Thyroid gland (tissue), 4 donors: ENCODE data around the gene EXOC6. TPM values are rescaled to one million over a fixed set of nuclear protein-coding genes. Genes with fewer than 3 reads are reported as not detected.

Experiments used
- DNase-seq, 2 donors: peaks; one replicate each; pipeline ENCODE4 v3.0.0-alpha.2; 2019
- H3K27ac ChIP-seq, 3 donors: fragments of 200-600 bp; sonication (generic); 1 replicate in 2 of 3; 2 replicates in 1 of 3; pipeline ENCODE4 v1.5.1; 2016 to 2019; ENCODE audit warnings: mild to moderate bottlenecking in 1 of 3, moderate library complexity in 1 of 3
- H3K27me3 ChIP-seq: fragments of 200-600 bp; sonication (generic); one replicate; pipeline ENCODE4 v1.5.1; 2019
- H3K36me3 ChIP-seq, 2 donors: fragments of 200-600 bp; sonication (generic); one replicate each; pipeline ENCODE4 v1.5.1; 2016 to 2019
- H3K4me1 ChIP-seq, 2 donors: fragments of 200-600 bp; sonication (generic); one replicate each; pipeline ENCODE4 v1.5.1; 2017 to 2019
- H3K4me3 ChIP-seq, 3 donors: fragments of 200-600 bp; sonication (generic); replicated peaks in 1 of 3; 1 replicate in 2 of 3; 2 replicates in 1 of 3; pipeline ENCODE4 v1.5.1; 2016; ENCODE audit warnings: mild to moderate bottlenecking in 1 of 3
- H3K9me3 ChIP-seq: fragments of 200-600 bp; sonication (generic); one replicate; pipeline ENCODE4 v1.5.1; 2017
- POLR2A ChIP-seq, 2 donors: fragments of 450-650 bp; IDR thresholded peaks; one replicate each; pipeline ENCODE4 v1.6.1; 2017; ENCODE audit warnings: antibody characterized with exemption in 2 of 2, mild to moderate bottlenecking in 2 of 2, moderate library complexity in 1 of 2
- WGBS, 2 donors: methylation state at CpG; one replicate each; pipeline ENCODE4 v1.1.5; 2017; 5-methylcytosine and 5-hydroxymethylcytosine counted together
- intact Hi-C: fragments of 100-400 bp; cut with DNase I; formaldehyde crosslinking; loops from one replicate; pipeline ENCODE4 v1.15.1; 2023
- total RNA-seq, 4 donors: library from RNA; depleted of rRNA; stranded (reverse); fragments of >200 nt; gene quantifications; one replicate each; pipeline ENCODE4 v1.2.3, GENCODE V29; 2016
- TF ChIP-seq, protein P1 (sequence below), 6 experiments: fragments of 200-600 bp in 3 of 6; fragments of 450-650 bp in 3 of 6; sonication (generic) in 3 of 6; IDR thresholded peaks; one replicate each; pipeline ENCODE4 v1.5.1; 2016 to 2019; ENCODE audit warnings: antibody characterized with exemption in 6 of 6, mild to moderate bottlenecking in 2 of 6, inconsistent platforms in 1 of 6, moderate library complexity in 1 of 6

The EXOC6 gene
- total RNA-seq, 4 donors from 2014 or later, result 51.6 to 74.0 (median 61.1) TPM

DNA sequence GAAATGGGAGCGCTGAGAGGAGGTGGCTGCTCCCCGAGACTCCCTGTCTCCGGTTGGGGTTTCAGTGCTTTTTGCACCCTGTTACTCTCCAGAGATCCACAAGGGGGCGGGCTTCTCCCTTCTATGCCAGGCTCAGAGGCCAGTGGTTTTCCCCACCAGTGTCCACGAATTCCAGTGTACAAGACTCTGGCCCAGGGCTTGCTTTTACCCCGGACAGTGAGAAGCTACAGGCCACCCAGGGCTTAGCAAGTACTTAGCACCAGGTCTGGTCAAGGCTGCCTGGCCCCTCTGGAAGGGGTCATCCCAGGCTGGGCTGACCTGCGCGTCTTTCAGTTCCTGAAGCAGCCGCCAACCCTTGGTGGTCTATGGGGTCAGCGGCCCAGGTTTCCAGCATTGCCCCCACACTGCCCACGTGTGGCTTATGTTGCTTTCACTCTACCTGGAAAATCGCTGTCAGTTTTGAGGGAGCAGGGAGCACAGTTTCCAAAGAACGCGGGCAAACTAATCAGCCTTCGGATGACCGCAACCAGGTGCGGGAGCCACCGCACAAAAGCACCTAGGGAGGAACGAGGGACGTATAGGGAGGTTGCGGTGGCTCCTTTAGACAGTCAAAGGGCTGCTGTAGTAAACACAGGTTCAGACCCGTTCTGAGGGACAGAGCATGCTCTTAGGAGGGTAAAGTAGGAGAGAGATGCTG, 232.2 kb downstream of the EXOC6 start:
- peak; percentile 47 to 59 for DNase-seq
- no peak overlapping the region for H3K4me3 ChIP-seq
- H3K27ac ChIP-seq, result no peak overlapping the region
- H3K27me3 ChIP-seq, result peaks cover 2% of the 10 kb centered on the region
- 51 to 53% methylated on average over 20 to 22 of the region's 22 CpGs for WGBS, 2 donors
- H3K4me1 ChIP-seq, result no peaks in the 10 kb centered on the region
- intact Hi-C loops, result loop anchor here (10.0 kb wide), 1 partner anchor 214 kb away; no protein-coding TSS in a partner anchor
- TF ChIP-seq, protein P1, sequence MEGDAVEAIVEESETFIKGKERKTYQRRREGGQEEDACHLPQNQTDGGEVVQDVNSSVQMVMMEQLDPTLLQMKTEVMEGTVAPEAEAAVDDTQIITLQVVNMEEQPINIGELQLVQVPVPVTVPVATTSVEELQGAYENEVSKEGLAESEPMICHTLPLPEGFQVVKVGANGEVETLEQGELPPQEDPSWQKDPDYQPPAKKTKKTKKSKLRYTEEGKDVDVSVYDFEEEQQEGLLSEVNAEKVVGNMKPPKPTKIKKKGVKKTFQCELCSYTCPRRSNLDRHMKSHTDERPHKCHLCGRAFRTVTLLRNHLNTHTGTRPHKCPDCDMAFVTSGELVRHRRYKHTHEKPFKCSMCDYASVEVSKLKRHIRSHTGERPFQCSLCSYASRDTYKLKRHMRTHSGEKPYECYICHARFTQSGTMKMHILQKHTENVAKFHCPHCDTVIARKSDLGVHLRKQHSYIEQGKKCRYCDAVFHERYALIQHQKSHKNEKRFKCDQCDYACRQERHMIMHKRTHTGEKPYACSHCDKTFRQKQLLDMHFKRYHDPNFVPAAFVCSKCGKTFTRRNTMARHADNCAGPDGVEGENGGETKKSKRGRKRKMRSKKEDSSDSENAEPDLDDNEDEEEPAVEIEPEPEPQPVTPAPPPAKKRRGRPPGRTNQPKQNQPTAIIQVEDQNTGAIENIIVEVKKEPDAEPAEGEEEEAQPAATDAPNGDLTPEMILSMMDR (IDR thresholded peaks at IDR 0.05), result peak; percentile 63 to 86 (median 70)
- TF ChIP-seq POLR2A (IDR thresholded peaks at IDR 0.05), result no peak
- H3K9me3 ChIP-seq, result no peaks in the 10 kb centered on the region
- no peaks in the 10 kb centered on the region for H3K36me3 ChIP-seq

GRCh38 chr10:93081318-93081717, 233.0 kb downstream of the EXOC6 start:
- DNase-seq, result no peak
- H3K4me1 ChIP-seq, result no peaks in the 10 kb centered on the region
- H3K27ac ChIP-seq, result no peak overlapping the region
- no peak overlapping the region for H3K4me3 ChIP-seq
- intact Hi-C loops, result loop anchor here (10.0 kb wide), 1 partner anchor 213 kb away; no protein-coding TSS in a partner anchor
- H3K27me3 ChIP-seq, result no peaks in the 10 kb centered on the region
- WGBS, 2 donors, result 70% methylated on average over 3 of the region's 3 CpGs
- no peaks in the 10 kb centered on the region for H3K9me3 ChIP-seq
- no peaks in the 10 kb centered on the region for H3K36me3 ChIP-seq
- no peak for TF ChIP-seq POLR2A (IDR thresholded peaks at IDR 0.05)
- TF ChIP-seq, protein P1 (IDR thresholded peaks at IDR 0.05), result no peak

DNA sequence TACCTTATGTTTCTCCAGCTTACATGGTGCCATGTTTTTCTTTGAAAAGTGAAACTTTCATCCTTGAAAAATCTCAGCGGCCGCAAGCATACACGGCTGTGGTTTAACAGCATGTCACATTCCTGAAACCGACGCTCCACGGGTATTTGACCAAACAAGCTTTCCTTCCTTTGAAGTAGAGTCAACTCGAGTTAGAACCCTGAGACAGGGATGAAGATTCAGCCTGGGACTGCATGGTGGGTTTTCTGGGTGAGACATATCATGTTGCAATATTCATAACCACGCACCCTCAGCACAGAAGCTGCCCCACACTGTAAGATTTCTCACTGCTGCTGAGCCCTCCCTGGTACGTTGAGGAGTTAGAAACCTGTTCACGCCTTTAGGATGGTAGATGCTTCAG, 233.5 kb downstream of the EXOC6 start:
- 40 to 45% methylated on average over 10 of the region's 10 CpGs for WGBS, 2 donors
- no peak for TF ChIP-seq POLR2A (IDR thresholded peaks at IDR 0.05)
- TF ChIP-seq, protein P1 (IDR thresholded peaks at IDR 0.05), result no peak
- H3K4me1 ChIP-seq, result no peaks in the 10 kb centered on the region
- no peak overlapping the region for H3K27ac ChIP-seq
- H3K27me3 ChIP-seq, result no peaks in the 10 kb centered on the region
- no peak for DNase-seq
- no peak overlapping the region for H3K4me3 ChIP-seq
- H3K36me3 ChIP-seq, result no peaks in the 10 kb centered on the region
- H3K9me3 ChIP-seq, result no peaks in the 10 kb centered on the region
- intact Hi-C loops, result loop anchor here (10.0 kb wide), 1 partner anchor 213 kb away; no protein-coding TSS in a partner anchor

- WGBS, 2 donors, result 84 to 89% methylated on average over 7 of the region's 7 CpGs
- no peaks in the 10 kb centered on the region for H3K4me1 ChIP-seq
- TF ChIP-seq POLR2A (IDR thresholded peaks at IDR 0.05), result no peak
- TF ChIP-seq, protein P1 (IDR thresholded peaks at IDR 0.05), result no peak
- H3K9me3 ChIP-seq, result no peaks in the 10 kb centered on the region
- no peaks in the 10 kb centered on the region for H3K27me3 ChIP-seq
- no peak overlapping the region for H3K27ac ChIP-seq
- no peaks in the 10 kb centered on the region for H3K36me3 ChIP-seq
- no peak overlapping the region for H3K4me3 ChIP-seq
- DNase-seq, result no peak
- intact Hi-C loops, result loop anchor here (10.0 kb wide), 1 partner anchor 211 kb away; no protein-coding TSS in a partner anchor
Observed at GRCh38 chr10:93083743-93084539, 235.6 kb downstream of the EXOC6 start.
